Astrocyte of the spinal cord (primary cell): ENCODE measurements around the gene KRTAP10-1.

Experiments used
- DNase-seq: peaks from one replicate; pipeline ENCODE4 v3.0.0; 2011; ENCODE audit warnings: low read depth, low spot score
- H3K4me3 ChIP-seq: 2 replicates; pipeline ENCODE4 v1.5.1; 2011; ENCODE audit warnings: low read depth, mild to moderate bottlenecking, low read length, moderate library complexity
- CTCF ChIP-seq: IDR thresholded peaks from 2 replicates; pipeline ENCODE4 v1.5.1; 2012; ENCODE audit warnings: low read depth, mild to moderate bottlenecking, low read length, inconsistent platforms
- in situ Hi-C: cut with HindIII; loops from 2 replicates; pipeline ENCODE4 v1.10.0; 2017; ENCODE audit warnings: low sequenced_read_pairs

The KRTAP10-1 gene

GRCh38 chr21:44568667-44569556 is 28.9 kb upstream of the KRTAP10-1 start:
- no peak for TF ChIP-seq CTCF
- no peak for DNase-seq
- no peak overlapping the region for H3K4me3 ChIP-seq
- in situ Hi-C loops, result no loop called here

GRCh38 chr21:44568261-44568660 is 28.3 kb upstream of the KRTAP10-1 start:
- DNase-seq, result no peak
- H3K4me3 ChIP-seq, result no peak overlapping the region
- in situ Hi-C loops, result no loop called here
- no peak for TF ChIP-seq CTCF

- no peak for DNase-seq
- H3K4me3 ChIP-seq, result no peak overlapping the region
- TF ChIP-seq CTCF, result no peak
- in situ Hi-C loops, result no loop called here
These were observed 27.6 kb upstream of the KRTAP10-1 start for GRCh38 chr21:44567481-44568171.

- no peak for TF ChIP-seq CTCF
These were observed 26.4 kb upstream of the KRTAP10-1 start for GRCh38 chr21:44566403-44566802.

GRCh38 chr21:44564886-44565598 is 25.0 kb upstream of the KRTAP10-1 start:
- in situ Hi-C loops, result no loop called here
- DNase-seq, result no peak
- no peak overlapping the region for H3K4me3 ChIP-seq
- TF ChIP-seq CTCF, result no peak

More at GRCh38 chr21:44566403-44566802, 26.4 kb upstream of the KRTAP10-1 start:
- no peak for DNase-seq
- no peak overlapping the region for H3K4me3 ChIP-seq
- in situ Hi-C loops, result no loop called here

GRCh38 chr21:44564099-44564498 is 24.1 kb upstream of the KRTAP10-1 start:
- DNase-seq, result no peak
- H3K4me3 ChIP-seq, result no peak overlapping the region
- TF ChIP-seq CTCF, result no peak
- in situ Hi-C loops, result no loop called here
